ENCODE measurements around the gene ZNF692. TPM values are rescaled to one million over a fixed set of nuclear protein-coding genes. Genes with fewer than 3 reads are reported as not detected.

The ZNF692 gene
- total RNA-seq, 1 experiment from 2014 or later: 40.1 TPM

DNA sequence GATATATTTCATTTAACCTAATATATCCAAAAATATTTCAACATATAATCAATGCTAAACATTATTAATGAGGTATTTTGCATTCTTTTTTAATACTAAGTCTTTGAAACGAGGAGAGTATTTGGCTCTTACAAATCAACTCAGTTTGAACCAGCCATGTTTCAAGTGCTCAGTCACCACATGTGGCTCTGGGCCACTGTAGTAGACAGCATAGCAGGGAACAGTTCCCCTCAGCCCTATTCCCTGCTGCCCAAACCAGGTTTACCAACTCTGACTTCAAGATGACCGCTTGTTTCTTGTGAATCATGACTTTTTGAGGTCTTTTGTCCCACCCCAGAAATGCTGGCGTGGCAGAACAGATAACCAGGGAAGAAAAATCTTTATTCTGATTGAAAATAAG, 15.2 kb downstream of the ZNF692 start:
- no peaks in the 10 kb centered on the region for H3K27me3 ChIP-seq (ENCODE audit: insufficient read depth, low read length)
- no peak overlapping the region for H2BK15ac ChIP-seq (ENCODE audit: low read depth, low read length)
- H4K20me1 ChIP-seq (ENCODE audit: control insufficient read depth, insufficient read depth, insufficient read length): no peaks in the 10 kb centered on the region
- no peak overlapping the region for H3K9ac ChIP-seq (ENCODE audit: extremely low read depth, insufficient read length, low read length)
- no peak overlapping the region for H3K4ac ChIP-seq (ENCODE audit: low read depth, low read length)
- H2AFZ ChIP-seq (ENCODE audit: low read length): no peak overlapping the region
- H3K23ac ChIP-seq (ENCODE audit: insufficient read length, low read depth, low read length): no peak overlapping the region
- H2BK120ac ChIP-seq (ENCODE audit: low read depth, low read length, poor library complexity, severe bottlenecking): no peak overlapping the region
- Mint-ChIP-seq H3K27me3 (ENCODE audit: low read depth) (no peaks in the 10 kb centered on the region), H3K36me3 (ENCODE audit: insufficient read depth in 1 of 3, low read depth in 3 of 3) (peaks cover 13 to 35% (median 24%) of the 10 kb centered on the region in 3 experiments; a peak in 6 of 7 replicates), H3K9me3 (no peaks in the 10 kb centered on the region), H3K4me3 (no peak overlapping the region), H3K27ac (no peak overlapping the region), H3K4me1 (peaks cover 2 to 13% of the 10 kb centered on the region in 2 experiments; a peak in 3 of 4 replicates)
- no peak overlapping the region for H3K27ac ChIP-seq (ENCODE audit: insufficient read length, low read depth, low read length)
- no peak for DNase-seq
- H3K79me2 ChIP-seq (ENCODE audit: insufficient read depth, low read length): peaks cover 3% of the 10 kb centered on the region
- H2AK5ac ChIP-seq (ENCODE audit: insufficient read length, low read length): no peak overlapping the region
- no peaks in the 10 kb centered on the region for H3K4me1 ChIP-seq (ENCODE audit: insufficient read depth, low read length)
- H2BK5ac ChIP-seq (ENCODE audit: insufficient read length, low read length): no peak overlapping the region
- H2BK20ac ChIP-seq (ENCODE audit: low read depth, low read length, poor library complexity, severe bottlenecking): no peak overlapping the region
- H3K18ac ChIP-seq (ENCODE audit: insufficient read length, low read depth, low read length): no peak overlapping the region
- H3K23me2 ChIP-seq (ENCODE audit: insufficient read length, low read depth, low read length, poor library complexity, severe bottlenecking): no peaks in the 10 kb centered on the region
- H3K56ac ChIP-seq (ENCODE audit: insufficient read length, low read depth, low read length): no peak overlapping the region
- TF ChIP-seq, protein P1, sequence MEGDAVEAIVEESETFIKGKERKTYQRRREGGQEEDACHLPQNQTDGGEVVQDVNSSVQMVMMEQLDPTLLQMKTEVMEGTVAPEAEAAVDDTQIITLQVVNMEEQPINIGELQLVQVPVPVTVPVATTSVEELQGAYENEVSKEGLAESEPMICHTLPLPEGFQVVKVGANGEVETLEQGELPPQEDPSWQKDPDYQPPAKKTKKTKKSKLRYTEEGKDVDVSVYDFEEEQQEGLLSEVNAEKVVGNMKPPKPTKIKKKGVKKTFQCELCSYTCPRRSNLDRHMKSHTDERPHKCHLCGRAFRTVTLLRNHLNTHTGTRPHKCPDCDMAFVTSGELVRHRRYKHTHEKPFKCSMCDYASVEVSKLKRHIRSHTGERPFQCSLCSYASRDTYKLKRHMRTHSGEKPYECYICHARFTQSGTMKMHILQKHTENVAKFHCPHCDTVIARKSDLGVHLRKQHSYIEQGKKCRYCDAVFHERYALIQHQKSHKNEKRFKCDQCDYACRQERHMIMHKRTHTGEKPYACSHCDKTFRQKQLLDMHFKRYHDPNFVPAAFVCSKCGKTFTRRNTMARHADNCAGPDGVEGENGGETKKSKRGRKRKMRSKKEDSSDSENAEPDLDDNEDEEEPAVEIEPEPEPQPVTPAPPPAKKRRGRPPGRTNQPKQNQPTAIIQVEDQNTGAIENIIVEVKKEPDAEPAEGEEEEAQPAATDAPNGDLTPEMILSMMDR (conservative IDR thresholded peaks at IDR 0.05): no peak
- H3K14ac ChIP-seq (ENCODE audit: insufficient read depth, low read length): no peak overlapping the region
- no peaks in the 10 kb centered on the region for H3K79me1 ChIP-seq (ENCODE audit: insufficient read depth, low read depth, low read length, poor library complexity, severe bottlenecking)
- no peaks in the 10 kb centered on the region for H3K9me3 ChIP-seq (ENCODE audit: control insufficient read depth, low read depth, low read length)
- no CpG with 5 or more reads among the region's 3 CpGs for WGBS (ENCODE audit: extremely low coverage, insufficient read length, low lambda C conversion rate)
- H4K91ac ChIP-seq (ENCODE audit: insufficient read length, low read depth, low read length): no peak overlapping the region
- no peak overlapping the region for H2BK12ac ChIP-seq (ENCODE audit: insufficient read length, low read depth, low read length)
- H3K4me2 ChIP-seq (ENCODE audit: insufficient read depth, insufficient read length, low read length): no peak overlapping the region
- H3T11ph ChIP-seq (ENCODE audit: low read length): no peak overlapping the region
- H4K8ac ChIP-seq (replicated peaks; ENCODE audit: insufficient read length, low read depth, low read length): no peak overlapping the region
- no peak overlapping the region for H4K5ac ChIP-seq (ENCODE audit: insufficient read length, low read depth, low read length)

All from H9 (cell line).